GM15510 (cell line): ENCODE data around the gene TMEM120A.

Source experiments
- POLR2A ChIP-seq: IDR thresholded peaks from 3 replicates; pipeline ENCODE4 v1.6.1; 2011; ENCODE audit warnings: borderline replicate concordance; ENCODE audit not compliant: insufficient read length; ENCODE audit errors: extremely low read depth

Gene TMEM120A

GRCh38 chr7:75985518-75986146 is 8.8 kb downstream of the TMEM120A start:
- no peak for TF ChIP-seq POLR2A

- TF ChIP-seq POLR2A: no peak
These were observed 9.3 kb downstream of the TMEM120A start for GRCh38 chr7:75985009-75985517.

- TF ChIP-seq POLR2A: no peak
These were observed 10.0 kb downstream of the TMEM120A start for GRCh38 chr7:75984130-75985008.

GRCh38 chr7:75983471-75984129 is 10.8 kb downstream of the TMEM120A start:
- TF ChIP-seq POLR2A: no peak

GRCh38 chr7:75982306-75983064 is 11.9 kb downstream of the TMEM120A start:
- no peak for TF ChIP-seq POLR2A

- no peak for TF ChIP-seq POLR2A
These were observed 12.7 kb downstream of the TMEM120A start for GRCh38 chr7:75981453-75982305.

- TF ChIP-seq POLR2A: no peak
These were observed 13.3 kb downstream of the TMEM120A start for GRCh38 chr7:75981203-75981452.

- TF ChIP-seq POLR2A: no peak
These were observed 13.8 kb downstream of the TMEM120A start for GRCh38 chr7:75980430-75981202.

- no peak for TF ChIP-seq POLR2A
These were observed 14.5 kb downstream of the TMEM120A start for GRCh38 chr7:75979759-75980429.

GRCh38 chr7:75977743-75978142 is 16.7 kb downstream of the TMEM120A start:
- no peak for TF ChIP-seq POLR2A

- TF ChIP-seq POLR2A: no peak
These were observed 22.2 kb downstream of the TMEM120A start for GRCh38 chr7:75971961-75972763.
